Panc1 (cell line): ENCODE data around the gene C6orf89.

ENCODE experiments used
- CTCF ChIP-seq: fragments of 450-650 bp; IDR thresholded peaks from 2 replicates; pipeline ENCODE4 v1.5.1; 2017; ENCODE audit warnings: mild to moderate bottlenecking
- REST ChIP-seq, 2 experiments: IDR thresholded peaks; 2 replicates each; pipeline ENCODE4 v1.6.1; 2011 to 2012; ENCODE audit warnings: low read depth in 2 of 2, control low read depth in 1 of 2, low read length in 1 of 2, mild to moderate bottlenecking in 1 of 2, moderate library complexity in 1 of 2; ENCODE audit not compliant: insufficient read depth in 1 of 2

GRCh38 chr6:36847152-36847551 lies 38.6 kb upstream of the C6orf89 start:
- TF ChIP-seq CTCF (no peak), REST (IDR thresholded peaks at IDR 0.05; ENCODE audit: insufficient read depth in 1 of 2, low read depth in 2 of 2, low read length in 1 of 2) (no peak)
